Activated naive CD8-positive, alpha-beta T cell (primary cell): Measurements from ENCODE around the gene CFAP58.

ENCODE experiments used
- H3K27ac Mint-ChIP-seq: one replicate; pipeline ENCODE4 v1.8.0; 2021; ENCODE audit warnings: mixed read lengths
- H3K27me3 Mint-ChIP-seq: one replicate; pipeline ENCODE4 v1.8.0; 2021; ENCODE audit warnings: mixed read lengths
- H3K36me3 Mint-ChIP-seq: one replicate; pipeline ENCODE4 v1.8.0; 2021; ENCODE audit warnings: mixed read lengths
- H3K4me1 Mint-ChIP-seq: one replicate; pipeline ENCODE4 v1.8.0; 2021; ENCODE audit warnings: low read depth, mixed read lengths
- H3K4me3 Mint-ChIP-seq: one replicate; pipeline ENCODE4 v1.8.0; 2021; ENCODE audit warnings: mild to moderate bottlenecking, mixed read lengths
- H3K9me3 Mint-ChIP-seq: one replicate; pipeline ENCODE4 v1.8.0; 2021; ENCODE audit warnings: low read depth, mixed read lengths

The CFAP58 gene

DNA sequence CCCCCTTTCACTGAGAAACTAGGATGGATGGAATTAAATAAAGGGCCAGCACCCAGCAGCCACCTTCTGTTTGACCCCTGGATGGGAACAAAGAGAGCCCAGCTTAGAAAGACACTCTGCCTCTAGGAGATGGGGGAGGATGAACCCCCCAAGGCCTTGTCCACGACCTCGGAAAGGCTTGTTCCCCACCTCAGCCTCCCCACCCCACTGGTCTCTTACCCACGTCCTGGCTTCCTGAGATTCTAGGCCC, 25.1 kb upstream of the CFAP58 start:
- peak overlapping the region; percentile 88 for H3K27ac Mint-ChIP-seq
- H3K9me3 Mint-ChIP-seq, result no peaks in the 10 kb centered on the region
- H3K4me3 Mint-ChIP-seq, result peak overlapping the region; percentile 83
- H3K4me1 Mint-ChIP-seq, result peaks cover 99% of the 10 kb centered on the region
- peaks cover 2% of the 10 kb centered on the region for H3K36me3 Mint-ChIP-seq
- H3K27me3 Mint-ChIP-seq, result no peaks in the 10 kb centered on the region

DNA sequence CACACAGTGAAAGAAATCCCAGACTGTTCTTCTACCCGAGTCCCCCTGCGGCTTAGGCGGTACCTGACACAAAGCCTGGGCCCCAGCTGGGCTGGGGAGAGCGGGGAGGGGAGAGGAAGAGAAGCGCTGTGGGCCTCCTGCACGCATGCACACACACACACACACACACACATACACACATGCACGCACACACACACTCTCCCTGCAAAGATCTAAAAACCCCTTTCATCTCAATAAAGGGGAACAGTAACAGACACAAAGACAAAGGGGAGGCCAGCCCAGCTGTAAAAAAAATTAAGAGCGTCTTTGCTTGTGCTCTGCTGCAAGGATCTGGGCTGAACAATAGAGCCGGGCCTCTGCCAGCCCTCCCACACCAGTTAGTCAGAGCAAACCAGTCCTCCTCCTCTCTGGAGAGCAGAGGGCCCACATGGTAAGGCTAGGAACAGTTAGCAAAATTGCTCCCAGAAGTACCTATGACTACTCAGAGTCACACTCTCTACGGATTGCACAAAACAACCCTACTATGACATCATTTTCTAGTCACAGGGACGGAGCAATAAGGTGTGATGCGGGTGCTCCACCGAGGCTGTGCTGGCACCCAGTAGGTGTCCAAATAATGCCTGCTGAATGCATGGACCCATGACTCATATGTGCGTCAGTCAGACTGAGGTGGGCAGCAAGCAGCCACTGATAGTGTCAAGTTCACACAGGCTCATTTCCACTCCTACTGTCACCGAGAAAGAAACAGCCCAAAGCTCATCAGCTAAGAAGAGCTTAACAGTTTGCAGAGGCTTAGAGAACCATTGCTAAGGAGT, 24.5 kb upstream of the CFAP58 start:
- H3K4me3 Mint-ChIP-seq, result peak overlapping the region; percentile 83
- peaks cover 99% of the 10 kb centered on the region for H3K4me1 Mint-ChIP-seq
- H3K36me3 Mint-ChIP-seq, result peaks cover 2% of the 10 kb centered on the region
- H3K27ac Mint-ChIP-seq, result peak overlapping the region; percentile 88
- no peaks in the 10 kb centered on the region for H3K9me3 Mint-ChIP-seq
- no peaks in the 10 kb centered on the region for H3K27me3 Mint-ChIP-seq

DNA sequence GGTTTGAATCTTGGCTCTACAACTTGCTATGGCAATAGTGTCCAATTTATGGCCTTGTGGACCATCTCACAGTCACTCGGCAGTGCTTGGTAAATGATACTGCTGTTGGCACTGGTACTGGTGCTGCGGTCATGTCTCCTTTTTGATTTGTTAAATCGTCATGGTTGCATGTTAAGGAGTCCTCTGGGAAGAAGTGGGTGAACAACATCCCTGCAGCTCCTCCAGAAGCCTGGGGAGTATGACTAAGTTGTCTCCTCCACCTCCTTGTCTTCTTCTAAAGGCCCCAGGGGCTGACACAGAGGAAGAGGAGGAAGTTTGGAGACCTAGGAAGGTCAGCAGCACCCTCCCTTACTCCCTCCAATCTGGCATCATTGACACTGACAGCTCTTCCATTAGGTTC, 23.9 kb upstream of the CFAP58 start:
- Mint-ChIP-seq H3K27me3 (no peaks in the 10 kb centered on the region), H3K36me3 (peaks cover 2% of the 10 kb centered on the region)

DNA sequence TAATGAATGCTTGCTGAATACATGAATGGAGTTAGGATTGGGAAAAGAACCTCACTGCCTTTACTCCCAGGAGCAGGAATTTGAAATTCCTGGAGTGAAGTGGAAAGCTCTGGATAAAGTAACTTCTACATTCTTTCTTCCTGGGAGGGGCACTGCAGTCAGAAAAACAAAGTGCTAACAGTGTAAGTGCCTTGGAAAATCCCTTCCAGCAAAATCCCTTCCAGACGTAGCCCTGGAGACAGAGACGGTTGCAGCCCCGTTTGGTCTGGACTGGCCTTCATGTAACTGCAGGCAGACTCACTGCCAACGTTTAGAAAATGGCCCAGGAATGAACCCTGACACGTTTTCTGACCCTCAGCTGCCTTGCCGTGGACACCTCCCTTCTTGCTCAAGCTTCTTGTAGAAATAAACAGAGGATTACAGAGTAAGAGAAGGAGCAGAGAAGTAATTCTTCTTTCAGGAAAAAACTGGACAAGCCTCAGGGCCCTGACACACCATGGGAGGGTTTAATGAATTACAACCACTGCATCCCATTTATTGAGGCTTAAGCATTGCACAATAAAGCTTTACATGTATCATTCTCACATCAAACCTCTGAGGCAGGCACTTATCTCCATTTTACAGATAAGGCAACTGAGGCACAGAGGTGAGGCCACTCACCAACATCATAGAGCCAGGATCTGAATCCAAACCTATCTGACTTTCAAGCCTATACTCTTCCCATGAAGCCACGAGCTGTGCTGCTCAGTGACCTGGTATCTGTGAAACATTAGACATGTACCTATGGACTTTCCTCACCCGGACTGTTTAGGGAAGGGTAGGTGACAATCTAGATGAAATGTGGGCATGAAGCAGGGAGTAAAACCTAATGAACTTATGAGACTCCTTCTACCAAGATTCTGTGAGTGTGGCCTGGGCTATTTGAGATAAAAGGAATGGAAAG, 23.2 kb upstream of the CFAP58 start:
- Mint-ChIP-seq H3K4me3 (peak overlapping the region; percentile 83), H3K27me3 (no peaks in the 10 kb centered on the region), H3K27ac (peak overlapping the region; percentile 88), H3K4me1 (peaks cover 99% of the 10 kb centered on the region), H3K9me3 (no peaks in the 10 kb centered on the region), H3K36me3 (peaks cover under 1% of the 10 kb centered on the region)

More for the DNA sequence above, 23.9 kb upstream of the CFAP58 start:
- H3K9me3 Mint-ChIP-seq, result no peaks in the 10 kb centered on the region
- peak overlapping the region; percentile 83 for H3K4me3 Mint-ChIP-seq
- H3K4me1 Mint-ChIP-seq, result peaks cover 99% of the 10 kb centered on the region
- peak overlapping the region; percentile 88 for H3K27ac Mint-ChIP-seq

DNA sequence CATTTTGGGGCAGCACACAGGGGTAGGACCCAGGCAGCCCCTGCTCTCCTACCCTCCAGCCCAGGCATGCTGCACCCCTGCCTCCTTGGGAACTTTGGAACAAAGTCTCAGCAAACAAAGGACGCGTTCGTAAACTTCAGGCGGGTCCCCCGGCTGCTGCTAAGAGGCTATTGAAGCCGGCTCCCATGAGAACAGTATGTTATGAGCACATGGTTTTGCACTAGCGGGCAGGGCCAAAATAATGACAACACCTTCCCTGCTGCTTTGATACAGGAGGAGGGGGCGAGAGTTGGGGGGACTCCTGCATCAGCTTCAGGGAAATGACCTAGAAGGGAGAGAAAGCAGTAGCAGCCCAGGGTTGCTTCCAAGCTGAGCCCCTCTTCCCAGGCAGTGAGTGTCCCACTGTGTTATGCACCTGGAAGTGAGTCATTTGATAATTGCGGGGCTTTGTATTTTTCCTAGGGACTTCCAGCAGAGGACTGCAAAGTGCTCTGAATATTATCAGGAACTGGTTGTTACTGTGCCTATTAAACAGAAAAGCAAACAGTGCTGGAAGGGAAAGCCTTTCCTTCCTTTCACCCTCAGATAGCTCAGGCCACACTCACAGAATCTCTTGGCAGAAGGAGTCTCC, 22.3 kb upstream of the CFAP58 start:
- Mint-ChIP-seq H3K27me3 (no peaks in the 10 kb centered on the region), H3K4me1 (peaks cover 99% of the 10 kb centered on the region), H3K9me3 (no peaks in the 10 kb centered on the region), H3K27ac (peak overlapping the region; percentile 84), H3K4me3 (no peak overlapping the region), H3K36me3 (peaks cover 3% of the 10 kb centered on the region)

DNA sequence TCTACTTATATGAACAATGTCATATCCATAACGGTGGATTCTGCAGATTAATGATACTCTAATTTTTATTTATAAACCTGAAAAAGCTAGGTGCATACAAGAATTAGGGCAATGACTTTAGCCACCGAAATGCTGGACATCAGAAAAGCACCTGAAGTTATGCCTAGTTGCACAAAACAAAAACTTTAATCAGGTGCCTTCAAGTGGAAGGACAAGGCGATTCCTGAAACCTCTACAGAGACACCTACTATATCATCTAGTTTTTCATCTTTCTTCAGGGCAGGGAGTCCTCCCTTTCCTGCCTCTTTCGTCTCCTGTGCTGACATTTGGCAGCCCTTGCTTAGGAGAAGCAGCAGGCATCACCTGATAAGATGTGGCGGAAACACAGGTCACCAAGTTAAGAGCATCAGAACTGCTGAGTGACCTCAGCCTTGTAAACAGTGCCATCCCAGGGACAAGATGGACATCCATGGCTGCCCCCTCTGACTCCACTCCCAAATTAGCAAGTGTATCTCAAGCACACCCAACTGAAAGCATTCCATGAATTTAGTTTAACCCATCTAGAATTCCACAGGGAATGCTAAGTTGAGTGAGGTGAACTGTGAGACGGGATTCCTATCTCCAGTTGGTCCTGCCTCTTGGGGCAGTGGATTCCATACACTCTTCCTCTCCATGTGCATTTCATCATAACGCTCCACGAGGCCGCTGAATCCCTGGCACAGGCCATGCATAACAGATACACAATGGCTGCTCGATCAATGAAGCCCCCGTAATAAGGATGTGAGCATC, 21.2 kb upstream of the CFAP58 start:
- Mint-ChIP-seq H3K4me1 (peaks cover 95% of the 10 kb centered on the region), H3K27me3 (no peaks in the 10 kb centered on the region), H3K9me3 (no peaks in the 10 kb centered on the region), H3K4me3 (peak overlapping the region; percentile 68), H3K27ac (peak overlapping the region; percentile 72), H3K36me3 (peaks cover 3% of the 10 kb centered on the region)

DNA sequence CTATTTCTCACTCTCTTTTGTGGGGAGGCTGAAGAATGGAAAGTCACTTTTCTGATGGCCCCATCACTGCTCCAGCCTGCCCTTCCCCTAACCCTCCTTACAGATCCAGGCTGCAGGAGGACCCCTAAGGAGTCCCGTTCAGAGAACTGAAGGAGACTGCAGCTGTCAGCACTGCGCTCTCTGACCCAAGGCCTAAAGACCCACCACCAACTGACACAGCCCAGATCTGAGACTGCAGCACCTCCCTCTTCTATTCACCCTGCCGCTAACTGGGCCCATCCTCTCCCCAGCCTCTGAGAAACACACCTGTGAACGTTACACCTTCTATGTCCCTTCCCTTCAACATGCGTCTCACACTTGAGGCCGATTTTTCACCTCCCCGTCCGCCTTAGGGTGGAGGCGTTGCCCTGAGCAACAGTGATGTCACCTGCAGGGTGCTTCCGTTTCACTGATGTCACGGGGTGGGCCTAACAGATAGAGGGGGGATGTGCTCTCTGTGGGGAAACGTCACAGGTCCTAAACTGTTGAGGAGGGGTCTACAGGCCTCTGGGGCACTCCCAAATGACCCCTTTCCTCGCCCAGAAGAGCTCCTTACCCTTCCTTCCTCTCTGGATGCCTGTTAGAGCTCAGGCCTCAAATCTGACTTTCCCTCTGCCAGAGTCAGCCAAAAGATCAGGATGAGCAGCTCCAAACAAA, 20.5 kb upstream of the CFAP58 start:
- Mint-ChIP-seq H3K27me3 (no peaks in the 10 kb centered on the region), H3K9me3 (no peaks in the 10 kb centered on the region), H3K4me3 (peak overlapping the region; percentile 68), H3K27ac (peak overlapping the region; percentile 72), H3K4me1 (peaks cover 88% of the 10 kb centered on the region), H3K36me3 (peaks cover 3% of the 10 kb centered on the region)

DNA sequence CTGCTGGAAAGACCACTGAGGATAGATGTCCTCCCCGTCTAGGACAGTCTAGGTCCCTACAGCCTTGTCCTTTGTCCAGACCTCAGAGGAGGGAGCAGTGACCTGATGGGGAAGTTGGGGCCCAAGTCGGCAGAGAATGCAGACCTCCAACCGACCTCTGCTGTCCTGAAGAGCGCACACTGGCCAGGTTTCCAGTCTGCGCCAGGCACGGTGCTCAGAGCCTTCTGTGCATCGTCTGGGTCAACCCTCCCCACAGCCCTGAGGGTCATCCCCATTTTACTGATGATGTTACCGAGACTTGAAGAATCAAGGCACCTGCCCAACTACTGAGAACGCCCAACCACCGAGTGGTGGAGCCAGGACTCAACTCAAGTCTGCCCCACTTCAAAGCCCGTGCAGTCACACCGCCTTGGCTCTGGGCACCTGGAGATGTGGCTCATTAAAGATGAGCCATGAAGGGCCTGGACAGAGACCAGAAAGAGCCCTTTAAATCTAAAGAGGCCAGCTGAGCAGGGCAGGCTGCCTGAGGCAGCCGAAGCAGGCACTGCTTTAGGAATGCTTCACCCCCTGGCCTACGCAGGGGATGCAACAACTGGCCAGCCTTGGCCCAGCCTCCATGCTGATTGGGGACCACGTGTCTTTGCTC, 19.8 kb upstream of the CFAP58 start:
- H3K27ac Mint-ChIP-seq, result peak overlapping the region; percentile 72
- H3K36me3 Mint-ChIP-seq, result peaks cover 3% of the 10 kb centered on the region
- no peaks in the 10 kb centered on the region for H3K27me3 Mint-ChIP-seq
- peak overlapping the region; percentile 68 for H3K4me3 Mint-ChIP-seq
- peaks cover 83% of the 10 kb centered on the region for H3K4me1 Mint-ChIP-seq
- no peaks in the 10 kb centered on the region for H3K9me3 Mint-ChIP-seq

DNA sequence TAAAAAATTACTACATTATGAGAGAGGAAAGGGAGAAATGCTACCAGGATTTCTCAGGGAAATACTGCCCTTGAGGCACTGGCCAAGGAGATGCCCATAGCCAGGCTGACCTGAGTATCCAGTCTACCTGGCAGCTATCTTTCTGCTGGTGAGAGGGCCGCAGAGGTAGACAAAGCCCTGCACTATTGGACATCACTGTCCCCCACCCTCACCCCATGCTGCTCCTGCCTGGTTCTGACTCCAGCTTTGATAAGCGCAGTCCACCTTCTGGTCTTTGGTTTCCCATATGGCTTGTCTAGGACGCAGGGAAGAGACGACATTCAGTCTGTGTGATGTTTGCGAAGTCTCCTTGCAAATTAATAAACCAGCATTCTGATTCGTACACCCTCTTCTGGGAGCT, 19.1 kb upstream of the CFAP58 start:
- peaks cover 83% of the 10 kb centered on the region for H3K4me1 Mint-ChIP-seq
- H3K27me3 Mint-ChIP-seq, result no peaks in the 10 kb centered on the region
- H3K4me3 Mint-ChIP-seq, result peak overlapping the region; percentile 38
- peak overlapping the region; percentile 72 for H3K27ac Mint-ChIP-seq
- H3K9me3 Mint-ChIP-seq, result no peaks in the 10 kb centered on the region
- H3K36me3 Mint-ChIP-seq, result peaks cover 3% of the 10 kb centered on the region

DNA sequence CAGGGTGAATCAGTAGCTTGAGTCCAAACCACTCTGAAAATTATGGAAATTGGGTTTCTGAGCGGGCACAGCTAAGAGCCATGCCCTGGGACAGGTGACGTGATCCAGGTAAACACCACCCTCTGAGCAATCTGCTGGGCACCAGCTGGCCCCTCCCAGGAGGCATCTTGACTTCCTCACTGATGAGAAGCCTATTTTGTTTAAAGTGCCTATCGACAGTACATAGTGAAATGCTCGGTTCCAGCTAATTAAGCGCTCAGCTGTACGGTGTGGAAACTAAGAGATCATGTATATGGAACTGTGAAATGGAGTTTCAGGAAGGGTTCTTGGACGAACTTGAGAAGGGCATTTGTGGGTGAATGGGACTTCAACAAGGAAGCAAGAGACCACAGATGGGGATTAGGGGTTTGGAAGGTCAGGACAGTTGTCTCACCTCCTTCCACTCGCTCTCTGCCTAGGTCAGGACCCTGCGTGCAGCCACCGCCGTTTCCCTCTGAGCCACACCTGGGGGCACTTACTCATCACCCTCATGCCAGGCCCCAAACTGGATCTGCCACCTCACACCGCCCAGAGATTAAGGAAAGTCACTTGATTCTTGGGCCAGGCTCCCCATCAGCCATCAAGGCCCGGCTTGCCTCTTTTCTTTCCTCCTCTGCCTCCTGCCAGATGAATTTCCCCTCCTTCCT, 18.5 kb upstream of the CFAP58 start:
- Mint-ChIP-seq H3K4me3 (peak overlapping the region; percentile 96), H3K4me1 (peaks cover 81% of the 10 kb centered on the region), H3K9me3 (no peaks in the 10 kb centered on the region), H3K27me3 (no peaks in the 10 kb centered on the region), H3K36me3 (peaks cover 3% of the 10 kb centered on the region), H3K27ac (peak overlapping the region; percentile 72)

DNA sequence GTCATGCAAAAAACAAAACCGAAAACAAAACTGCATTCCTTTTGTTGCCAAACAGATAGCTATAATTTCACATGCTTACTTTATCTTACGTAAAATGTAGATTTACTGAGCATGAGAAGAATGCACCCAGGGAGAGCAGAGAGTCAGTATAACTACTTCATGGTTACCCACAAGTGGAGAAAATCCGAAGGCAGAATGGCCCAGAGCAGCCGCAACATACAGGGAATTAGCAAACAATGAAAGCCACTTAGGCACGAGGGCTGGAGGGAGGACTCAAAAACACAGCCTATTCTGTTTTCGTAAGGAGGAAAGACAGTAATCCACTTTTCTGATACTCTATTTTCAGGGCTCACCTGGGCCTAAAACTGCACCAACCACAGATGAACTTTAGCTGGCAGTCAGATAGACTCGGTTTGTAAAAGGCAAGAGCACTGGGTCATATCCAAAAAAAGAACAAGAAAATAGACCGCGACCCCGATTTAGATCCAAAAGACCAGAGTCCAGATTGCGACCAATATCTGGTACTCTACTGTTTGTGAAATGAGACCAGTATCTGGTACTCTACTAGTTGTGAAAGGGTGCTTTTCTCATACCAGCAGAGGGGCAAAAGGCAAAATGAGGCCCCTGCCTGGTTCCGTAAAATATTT, 16.7 kb upstream of the CFAP58 start:
- Mint-ChIP-seq H3K9me3 (no peaks in the 10 kb centered on the region), H3K4me3 (peak overlapping the region; percentile 96), H3K36me3 (peaks cover 3% of the 10 kb centered on the region), H3K27ac (peak overlapping the region; percentile 91), H3K4me1 (peaks cover 66% of the 10 kb centered on the region), H3K27me3 (no peaks in the 10 kb centered on the region)

DNA sequence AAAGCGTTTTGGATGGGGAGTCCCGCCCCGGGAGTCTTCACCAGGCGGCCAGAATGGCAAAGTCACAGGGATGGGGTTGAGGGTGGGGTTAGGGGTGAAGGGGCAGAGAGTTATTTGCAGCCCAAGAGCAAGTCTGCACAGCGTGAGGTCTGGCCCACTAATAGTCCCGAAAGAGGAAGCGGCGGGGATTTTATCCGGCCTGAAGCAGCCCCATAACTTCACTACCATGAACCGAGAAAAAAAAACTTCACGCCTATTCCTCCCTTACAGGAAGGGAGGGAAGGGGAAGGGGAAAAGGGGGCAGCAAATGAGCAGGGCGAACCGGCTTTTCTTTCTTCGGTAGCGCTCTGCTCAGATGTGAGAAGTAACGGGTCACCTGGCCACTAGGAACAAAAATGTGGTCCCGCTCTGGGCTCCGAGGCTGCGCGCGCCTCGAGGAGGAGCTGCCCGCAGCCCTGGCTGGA, 16.1 kb upstream of the CFAP58 start:
- H3K4me1 Mint-ChIP-seq, result peaks cover 61% of the 10 kb centered on the region
- peaks cover 3% of the 10 kb centered on the region for H3K36me3 Mint-ChIP-seq
- peak overlapping the region; percentile 91 for H3K27ac Mint-ChIP-seq
- H3K27me3 Mint-ChIP-seq, result no peaks in the 10 kb centered on the region
- no peaks in the 10 kb centered on the region for H3K9me3 Mint-ChIP-seq
- H3K4me3 Mint-ChIP-seq, result peak overlapping the region; percentile 96
